ENCODE data around the gene PTPN5.

Gene PTPN5

DNA sequence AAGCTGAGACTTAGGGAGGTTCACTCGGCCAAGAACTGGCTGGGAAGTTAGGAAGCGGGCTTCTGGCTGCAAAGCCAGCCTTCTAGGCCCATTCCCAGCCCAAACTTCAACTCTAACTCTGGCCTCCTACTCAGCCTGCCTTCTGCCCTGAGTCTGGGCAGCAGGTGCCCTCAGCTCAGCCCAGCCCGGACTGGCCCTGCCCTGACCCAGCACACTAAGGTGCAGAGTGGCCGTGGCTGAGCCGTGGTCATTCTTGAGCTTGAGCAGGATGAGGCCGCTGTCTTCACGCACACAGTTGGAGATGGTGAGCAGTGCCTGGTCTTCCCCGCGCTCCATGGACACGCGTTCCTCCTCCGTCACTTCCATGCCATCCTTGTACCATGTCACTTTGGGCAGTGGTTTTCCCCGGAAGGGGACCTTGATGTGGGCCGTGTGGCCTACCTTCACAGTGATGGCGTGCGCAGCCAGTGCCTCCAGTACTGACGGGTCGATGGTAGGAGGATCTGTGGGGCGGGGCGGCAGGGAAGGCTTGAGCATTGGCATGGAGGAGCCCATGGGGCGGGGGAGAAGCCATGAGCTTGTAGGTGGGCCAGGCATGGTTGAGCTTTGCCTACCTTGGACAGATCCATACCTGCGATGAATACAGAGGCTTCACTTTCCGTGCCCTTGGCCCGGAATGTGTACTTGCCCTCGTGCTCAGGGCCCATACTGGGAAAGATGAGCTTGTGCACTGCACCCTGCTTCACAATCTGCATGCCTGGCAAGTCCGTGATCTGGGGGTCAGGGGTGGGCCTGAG is 77.8 kb downstream of the PTPN5 start:
- DNase-seq (ENCODE audit: low read depth in 3 of 3, low spot score in 1 of 3), result no peak

DNA sequence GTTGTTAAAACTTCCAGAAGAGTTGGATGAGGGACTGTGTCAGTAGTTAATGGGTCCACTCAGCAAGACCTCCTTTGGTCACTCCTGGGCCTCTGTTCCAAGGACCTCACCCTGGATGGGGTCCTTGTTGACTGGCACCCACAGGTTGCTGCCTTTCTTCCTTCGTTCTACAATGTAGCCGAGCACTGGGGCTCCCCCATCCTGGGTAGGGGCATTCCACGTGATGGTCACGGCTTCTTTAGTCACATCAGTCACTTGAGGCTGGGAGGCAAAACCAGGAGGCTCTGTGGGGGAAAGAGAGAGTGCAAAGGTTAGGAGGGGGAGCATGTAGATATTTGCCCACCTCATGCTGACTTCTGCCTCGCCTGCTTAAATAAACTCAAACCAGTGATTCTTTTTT is 81.1 kb downstream of the PTPN5 start:
- no peak for DNase-seq (ENCODE audit: low read depth in 3 of 3, low spot score in 1 of 3)

DNA sequence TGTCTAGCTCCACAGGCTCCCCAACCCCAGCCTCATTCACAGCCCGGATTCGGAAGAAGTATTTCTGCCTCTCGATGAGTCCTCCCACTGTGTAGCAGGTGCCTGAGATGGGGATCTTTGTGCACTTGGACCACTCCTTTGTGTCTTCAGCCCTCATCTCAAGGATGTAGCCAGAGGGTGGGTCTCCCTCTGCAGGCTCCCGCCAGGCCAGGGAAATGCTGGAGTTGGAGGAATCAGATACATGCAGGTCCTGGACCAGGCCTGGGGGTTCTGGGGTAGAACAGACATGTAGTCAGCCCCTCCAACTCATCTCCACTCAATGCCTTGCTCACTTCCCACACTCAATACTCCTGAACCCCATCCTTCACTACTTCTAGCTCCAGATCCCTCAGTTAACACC is 82.2 kb downstream of the PTPN5 start:
- DNase-seq (ENCODE audit: low read depth in 3 of 3, low spot score in 1 of 3), result no peak

DNA sequence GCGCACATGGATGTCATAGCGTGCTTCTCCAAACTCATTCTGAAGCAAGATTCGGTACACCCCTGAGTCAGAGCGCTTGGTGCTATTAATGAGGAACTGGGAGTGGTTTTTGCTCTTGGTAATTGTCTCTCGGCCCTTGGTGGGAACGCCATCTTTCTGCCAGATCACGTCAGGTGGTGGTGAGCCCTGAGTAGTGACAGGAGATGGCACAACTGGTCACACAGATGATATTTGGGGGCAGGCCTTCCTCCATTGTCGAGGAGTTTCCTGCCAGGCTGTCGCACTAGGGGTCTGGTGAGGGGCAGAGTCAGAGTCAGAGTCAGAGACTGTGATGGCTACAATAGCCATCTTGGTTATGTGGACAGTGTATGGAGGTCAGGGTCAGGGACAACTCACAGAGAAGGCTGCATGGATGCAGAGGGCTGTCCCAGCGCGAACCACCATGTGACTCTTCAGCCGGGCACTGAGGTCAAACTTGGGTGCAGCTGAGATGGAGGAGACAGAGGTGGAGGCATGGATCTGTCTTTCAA is 83.7 kb downstream of the PTPN5 start:
- no peak for DNase-seq (ENCODE audit: low read depth in 3 of 3, low spot score in 1 of 3)

DNA sequence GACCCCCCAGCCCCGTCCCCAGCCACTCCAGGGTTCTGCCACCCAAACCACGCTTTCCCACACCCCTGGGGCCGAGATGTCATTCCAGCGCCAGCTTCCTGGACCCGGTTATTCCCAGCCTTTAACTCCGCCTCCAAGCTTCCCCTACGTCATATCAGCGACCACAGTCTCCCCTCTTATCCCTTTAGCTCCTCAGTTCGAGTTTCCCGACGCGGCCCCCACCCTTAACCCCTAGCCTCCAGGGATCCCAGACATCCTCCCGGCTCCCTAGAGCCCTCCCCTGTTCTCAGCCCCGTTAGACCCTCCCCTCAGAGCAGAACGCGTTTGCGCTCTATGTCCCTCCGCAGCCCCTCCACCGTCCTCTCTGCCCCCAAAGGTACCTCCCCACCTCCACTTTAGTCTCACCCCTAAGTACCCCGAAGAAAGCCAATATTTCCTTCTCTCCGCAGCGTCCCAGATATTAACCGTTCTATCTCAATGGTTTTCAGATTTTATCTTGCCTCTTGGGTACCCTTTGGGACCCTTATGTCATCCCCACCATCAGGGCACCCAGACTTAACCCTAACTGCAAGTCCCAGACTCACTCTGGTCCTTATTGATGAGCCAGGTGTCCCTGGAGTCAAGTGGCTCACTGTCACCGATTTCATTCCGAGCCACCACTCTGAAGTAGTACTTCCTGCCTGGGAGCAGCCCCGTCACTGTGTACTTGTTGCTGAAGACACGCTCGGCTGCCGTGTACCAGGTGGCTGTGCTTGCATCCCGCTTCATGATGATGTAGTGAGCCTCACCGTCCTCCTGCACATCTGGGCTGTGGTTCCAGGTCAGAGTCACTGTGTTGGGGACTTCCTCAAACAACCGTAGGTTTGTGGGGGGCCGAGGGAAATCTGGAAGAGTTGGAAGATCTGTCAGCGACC is 85.0 kb downstream of the PTPN5 start:
- DNase-seq (ENCODE audit: low read depth in 3 of 3, low spot score in 1 of 3), result no peak

DNA sequence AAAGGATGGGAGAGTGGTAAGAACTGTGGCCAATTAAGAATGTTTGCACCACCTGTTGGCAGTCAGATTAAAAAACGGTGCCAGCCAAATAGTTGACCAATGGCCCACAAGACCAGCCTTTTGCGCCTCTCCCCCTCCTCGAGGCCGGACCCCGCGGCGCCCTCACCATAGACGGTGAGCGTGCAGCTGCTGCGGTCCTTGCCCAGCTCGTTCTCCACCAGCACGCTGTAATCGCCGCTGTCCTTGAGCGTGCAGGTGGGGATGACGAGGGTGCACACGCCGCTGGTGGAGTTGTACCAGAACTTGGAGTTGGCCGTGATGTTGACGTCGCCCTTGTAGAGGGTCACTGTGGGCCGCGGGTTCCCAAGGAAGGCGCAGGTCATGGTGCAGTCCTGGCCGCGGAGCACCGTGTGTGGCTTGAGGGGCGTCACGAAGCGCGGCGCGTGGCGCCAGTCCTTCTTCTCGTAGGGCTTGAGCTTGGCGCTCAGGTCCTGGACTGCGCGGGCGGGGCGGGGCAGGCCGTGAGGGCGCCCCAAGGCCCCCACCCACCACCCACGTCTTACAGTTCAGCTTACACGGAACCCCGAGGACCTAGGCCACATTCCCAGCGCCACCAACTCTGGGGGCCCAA is 85.8 kb downstream of the PTPN5 start:
- no peak for DNase-seq (ENCODE audit: low read depth in 3 of 3, low spot score in 1 of 3)

DNA sequence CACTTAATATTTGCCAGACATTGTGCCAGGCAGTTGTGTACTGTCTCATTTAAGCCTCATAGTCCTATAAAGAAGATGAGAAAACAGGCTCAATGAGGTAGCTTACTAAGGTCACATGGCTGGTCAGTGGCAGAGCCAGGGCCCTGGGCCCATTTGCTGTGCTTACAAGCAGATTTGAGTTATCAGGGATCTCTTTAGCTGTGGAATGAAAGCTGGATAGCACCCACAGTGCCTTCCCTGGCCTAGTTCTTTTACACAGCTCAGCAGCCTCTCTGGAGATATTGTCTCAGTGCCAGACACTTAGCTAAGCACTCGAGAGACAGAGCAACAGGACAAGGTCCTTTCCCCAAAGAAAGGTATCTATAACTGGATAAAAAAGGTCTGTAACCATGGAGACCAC is 86.9 kb downstream of the PTPN5 start:
- DNase-seq (ENCODE audit: low read depth in 3 of 3, low spot score in 1 of 3), result no peak

DNA sequence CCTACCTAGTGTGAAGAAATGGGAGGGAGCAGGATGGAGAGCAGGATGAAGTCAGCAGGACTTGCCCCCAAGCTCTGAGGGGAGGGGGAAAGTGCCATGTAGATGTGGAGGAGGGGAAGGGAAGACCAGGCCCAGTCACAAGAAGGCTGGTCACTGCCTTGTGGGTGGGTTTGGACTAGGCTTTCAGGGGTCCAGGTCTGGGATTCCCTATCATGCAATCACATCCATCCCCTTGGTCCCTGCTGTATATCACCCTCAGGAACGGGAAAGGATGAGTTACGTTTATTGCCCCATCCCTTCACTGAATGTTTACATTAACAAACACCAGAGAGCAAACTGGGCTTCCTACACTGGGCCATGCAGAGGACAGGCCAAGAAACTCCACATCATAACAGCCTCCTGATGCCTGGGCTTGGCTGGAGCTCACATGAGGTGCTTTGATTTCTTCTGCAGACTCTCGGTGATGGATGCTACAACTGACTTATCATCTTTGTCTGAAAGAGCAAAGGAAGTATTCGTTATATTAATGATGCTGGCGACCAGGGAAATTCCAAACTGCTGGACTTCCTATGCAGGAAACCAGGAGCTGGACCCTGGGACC is 87.5 kb downstream of the PTPN5 start:
- no peak for DNase-seq (ENCODE audit: low read depth in 3 of 3, low spot score in 1 of 3)

DNA sequence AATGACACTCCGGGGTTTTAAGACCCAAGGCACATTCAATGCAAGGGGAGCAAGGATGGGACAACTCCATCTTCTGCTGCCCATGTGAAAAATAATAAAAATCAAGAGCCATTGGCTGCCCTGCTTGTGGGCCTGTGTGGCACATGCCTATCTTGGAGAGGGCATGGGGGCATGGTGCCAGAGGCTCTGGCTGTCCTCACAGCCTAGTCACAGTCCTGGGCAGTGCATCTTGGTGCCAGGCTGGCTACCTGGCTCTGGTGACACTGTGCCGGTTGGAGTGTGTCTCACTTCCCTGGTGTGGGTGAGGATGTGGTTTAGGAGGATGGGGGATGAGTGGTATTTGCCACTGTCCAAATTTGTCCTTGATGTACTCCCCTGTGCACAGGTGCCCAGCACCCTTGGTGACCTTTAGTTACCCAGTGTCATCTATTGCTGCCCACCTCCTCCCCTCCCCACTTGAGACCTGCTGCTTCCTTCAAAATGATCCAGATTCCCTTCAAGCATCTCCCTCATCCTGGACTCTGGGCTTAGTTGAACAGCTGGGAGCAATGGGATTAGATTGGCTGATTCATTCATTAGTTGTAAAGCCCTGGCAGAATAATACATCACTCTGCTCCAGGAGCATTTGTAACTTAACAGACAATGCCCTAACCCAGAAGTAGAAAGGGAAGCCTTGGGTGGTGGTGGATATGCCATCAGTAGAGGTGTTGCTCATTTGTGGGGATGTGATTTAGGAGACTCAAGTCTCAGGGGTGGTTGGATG is 88.4 kb downstream of the PTPN5 start:
- DNase-seq (ENCODE audit: low read depth in 3 of 3, low spot score in 1 of 3), result no peak

DNA sequence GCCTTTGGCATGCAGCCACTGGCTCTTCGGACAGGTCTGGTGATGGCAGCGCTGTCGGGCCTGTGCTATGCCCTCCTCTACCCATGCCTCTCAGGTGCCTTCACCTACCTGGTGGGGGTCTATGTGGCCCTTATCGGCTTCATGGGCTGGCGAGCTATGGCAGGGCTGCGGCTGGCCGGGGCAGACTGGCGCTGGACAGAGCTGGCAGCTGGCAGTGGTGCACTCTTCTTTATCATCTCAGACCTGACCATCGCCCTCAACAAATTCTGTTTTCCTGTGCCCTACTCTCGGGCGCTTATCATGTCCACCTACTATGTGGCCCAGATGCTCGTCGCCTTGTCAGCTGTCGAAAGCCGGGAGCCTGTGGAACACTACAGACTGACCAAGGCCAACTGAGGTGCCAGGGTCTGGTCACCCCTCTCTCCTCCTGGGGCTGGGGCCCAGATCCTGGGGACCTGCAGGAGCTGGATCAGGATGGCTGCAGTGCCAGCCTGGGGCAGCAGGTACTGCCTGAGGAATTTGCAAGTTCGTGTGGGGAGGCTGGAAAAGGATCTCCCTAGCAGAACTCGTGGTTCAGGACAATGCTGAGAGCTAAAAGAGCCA is 89.9 kb downstream of the PTPN5 start:
- no peak for DNase-seq (ENCODE audit: low read depth in 3 of 3, low spot score in 1 of 3)

DNA sequence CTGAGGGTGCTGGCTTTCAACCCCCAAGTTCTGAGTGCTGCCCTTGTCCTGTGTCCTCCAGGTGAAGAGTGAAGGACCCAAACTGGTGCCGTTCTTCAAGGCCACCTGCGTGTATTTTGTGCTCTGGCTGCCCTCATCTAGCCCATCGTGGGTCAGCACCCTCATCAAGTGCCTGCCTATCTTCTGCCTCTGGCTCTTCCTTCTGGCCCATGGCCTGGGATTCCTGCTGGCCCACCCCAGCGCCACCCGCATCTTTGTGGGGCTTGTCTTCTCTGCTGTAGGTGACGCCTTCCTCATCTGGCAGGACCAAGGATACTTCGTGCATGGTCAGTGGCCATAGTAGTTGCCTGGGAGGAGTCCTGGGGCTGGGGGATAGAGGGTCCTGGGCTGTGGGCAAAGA is 90.7 kb downstream of the PTPN5 start:
- DNase-seq (ENCODE audit: low read depth in 3 of 3, low spot score in 1 of 3), result no peak

DNA sequence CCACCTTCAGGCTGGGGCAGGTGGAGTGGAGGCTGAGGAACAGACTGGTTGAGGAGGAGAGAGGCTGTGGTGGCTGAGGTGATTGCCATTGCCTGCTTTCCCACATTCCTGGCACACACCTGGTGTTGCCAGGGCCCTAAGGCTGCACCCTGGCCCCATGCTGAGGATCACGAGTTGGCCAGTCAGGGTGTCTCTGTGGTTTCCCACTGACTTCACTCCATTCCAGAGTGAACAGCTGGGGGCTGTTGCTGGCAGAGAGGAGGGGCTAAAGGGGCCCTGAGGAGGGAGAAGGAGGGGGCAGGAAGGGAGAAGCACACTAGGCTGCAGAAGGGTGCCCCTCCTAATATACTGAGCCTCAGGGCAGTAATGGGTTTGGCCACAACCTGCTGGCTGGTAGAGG is 91.2 kb downstream of the PTPN5 start:
- DNase-seq (ENCODE audit: low read depth in 3 of 3, low spot score in 1 of 3), result no peak

DNA sequence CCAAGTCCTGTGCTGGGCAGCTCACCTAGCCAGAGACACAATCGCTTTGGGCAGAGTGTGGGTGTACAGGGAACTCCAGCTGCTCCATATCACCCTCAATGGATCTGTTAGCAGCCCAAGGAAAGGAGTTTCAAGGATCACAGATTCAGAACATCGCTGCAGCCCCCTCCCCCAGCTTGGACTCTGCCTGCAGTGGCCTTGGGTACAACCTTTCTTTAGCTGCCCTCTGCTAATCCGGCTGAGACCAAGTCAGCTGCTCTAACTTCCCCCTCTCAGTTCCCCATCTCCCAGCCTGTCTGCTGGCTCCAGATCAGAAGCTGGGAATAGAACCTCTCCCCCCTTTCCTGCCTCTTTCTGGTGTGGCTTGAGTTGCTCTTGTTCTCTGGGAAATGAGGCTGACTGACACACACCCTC is 91.7 kb downstream of the PTPN5 start:
- DNase-seq (ENCODE audit: low read depth in 3 of 3, low spot score in 1 of 3), result no peak

DNA sequence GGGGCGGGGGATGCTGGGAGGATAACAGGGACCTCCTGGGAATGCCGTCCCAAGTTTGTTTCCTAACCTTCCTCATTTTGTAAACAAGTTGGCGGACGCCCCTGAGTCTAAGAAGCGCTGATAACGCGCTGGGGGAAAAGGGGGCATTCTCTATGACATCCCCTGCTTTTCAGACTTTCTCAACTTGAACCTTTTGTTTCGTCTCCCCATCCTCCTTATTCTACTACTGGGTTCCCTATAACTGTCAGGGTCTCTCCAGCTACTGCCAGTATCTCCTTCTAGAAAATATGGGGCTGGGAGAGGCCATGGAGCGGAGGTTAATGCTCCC is 92.4 kb downstream of the PTPN5 start:
- DNase-seq (ENCODE audit: low read depth in 3 of 3, low spot score in 1 of 3), result no peak

DNA sequence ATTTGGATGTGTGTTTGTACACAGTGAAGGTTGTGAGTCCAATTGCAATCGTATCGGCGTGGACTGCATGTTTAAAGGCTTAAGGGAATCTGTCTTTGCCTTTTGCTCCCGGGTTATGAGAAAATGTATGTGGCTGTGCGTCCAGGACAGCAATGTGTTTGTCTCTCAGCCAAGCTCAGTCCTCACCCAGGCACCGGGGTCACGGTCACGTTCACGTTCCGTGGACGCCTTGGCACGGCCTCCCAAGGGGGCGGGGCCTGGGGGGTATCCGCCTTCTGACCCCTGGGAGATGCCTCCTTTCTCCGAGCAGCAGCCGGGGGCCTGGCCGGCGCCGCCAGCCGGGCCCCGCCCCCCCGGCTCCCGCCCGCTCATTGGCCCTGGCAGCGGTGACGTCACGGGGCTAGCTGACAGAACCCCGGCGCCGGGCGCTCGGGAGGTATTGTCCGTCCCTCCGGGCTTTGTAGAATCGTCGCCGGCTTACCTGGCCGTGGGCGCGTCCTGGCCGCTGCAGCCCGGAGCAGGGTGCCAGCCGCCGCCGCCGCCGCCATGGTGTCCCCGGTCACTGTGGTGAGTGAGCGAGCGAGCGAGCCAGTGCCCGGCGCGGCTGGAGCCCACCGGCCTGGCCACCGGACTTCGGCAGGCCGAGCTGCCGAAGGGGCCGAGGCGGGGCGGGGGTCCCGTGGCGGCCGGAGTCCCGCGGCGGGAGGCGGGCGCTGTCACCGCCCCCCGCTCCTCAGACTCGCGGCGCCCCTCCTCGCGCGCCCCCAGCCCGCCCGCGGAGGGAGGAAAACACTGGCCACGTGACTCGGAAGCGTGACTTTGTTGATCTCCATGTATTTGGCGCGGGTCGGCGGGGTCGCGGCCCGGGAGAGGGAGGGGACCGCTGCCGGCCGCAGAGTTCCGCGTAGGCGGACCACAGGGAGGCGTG is 93.0 kb downstream of the PTPN5 start, which contains the start of gene TMEM86A:
Gene TMEM86A (plus strand): TSS at position 439 of the 928 bp plus-strand sequence. CDS start 108 bp downstream, at position 547.
- DNase-seq (ENCODE audit: low read depth in 3 of 3, low spot score in 1 of 3), result peak; percentile 79 to 84 (median 81)

DNA sequence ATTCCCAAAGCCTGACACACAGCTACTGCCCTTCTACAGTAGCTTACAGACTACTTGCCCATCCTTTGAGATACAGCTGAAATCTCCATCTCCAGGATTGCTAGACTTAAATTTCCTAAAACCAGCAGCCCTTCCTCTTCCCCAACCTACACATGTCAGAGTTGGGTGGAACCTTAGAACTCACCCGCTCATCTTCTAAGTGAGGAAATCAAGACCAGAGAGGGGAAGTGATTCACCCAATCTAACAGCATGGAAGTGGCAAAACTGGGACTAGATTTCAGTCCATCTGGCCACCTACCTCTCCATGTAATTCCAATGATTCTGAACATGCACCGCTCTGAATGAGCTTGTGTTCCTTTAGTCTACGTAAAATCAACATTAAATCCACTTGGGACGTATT is 94.0 kb downstream of the PTPN5 start:
- no peak for DNase-seq (ENCODE audit: low read depth in 3 of 3, low spot score in 1 of 3)

DNA sequence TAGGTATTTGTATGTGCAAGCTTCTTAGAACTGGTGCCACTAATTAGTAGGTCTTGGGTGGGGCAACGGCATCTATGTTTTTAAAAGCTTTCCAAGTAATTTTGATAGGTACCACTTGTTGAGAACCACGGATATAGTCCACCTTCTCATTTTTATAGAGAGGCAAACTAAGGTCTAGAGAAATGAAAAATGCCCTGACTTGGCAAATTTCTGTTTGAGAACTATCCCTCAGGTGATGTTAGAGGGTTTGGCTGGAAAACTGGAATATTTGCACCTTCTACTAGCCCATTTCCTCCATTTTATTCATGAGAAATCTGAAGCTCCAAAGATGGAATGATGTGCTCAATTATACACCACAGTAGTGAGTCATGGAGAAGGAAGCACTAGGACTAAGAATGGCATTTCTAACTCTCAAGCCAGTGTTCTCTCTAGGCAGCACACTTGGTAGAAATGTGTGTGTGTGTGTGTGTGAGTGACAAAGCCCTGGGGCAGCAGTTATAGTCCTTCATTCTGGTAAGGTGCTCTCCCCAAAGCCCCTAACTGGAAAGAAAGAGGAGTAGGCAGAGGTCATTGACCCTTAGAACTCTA is 94.9 kb downstream of the PTPN5 start:
- no peak for DNase-seq (ENCODE audit: low read depth in 3 of 3, low spot score in 1 of 3)

DNA sequence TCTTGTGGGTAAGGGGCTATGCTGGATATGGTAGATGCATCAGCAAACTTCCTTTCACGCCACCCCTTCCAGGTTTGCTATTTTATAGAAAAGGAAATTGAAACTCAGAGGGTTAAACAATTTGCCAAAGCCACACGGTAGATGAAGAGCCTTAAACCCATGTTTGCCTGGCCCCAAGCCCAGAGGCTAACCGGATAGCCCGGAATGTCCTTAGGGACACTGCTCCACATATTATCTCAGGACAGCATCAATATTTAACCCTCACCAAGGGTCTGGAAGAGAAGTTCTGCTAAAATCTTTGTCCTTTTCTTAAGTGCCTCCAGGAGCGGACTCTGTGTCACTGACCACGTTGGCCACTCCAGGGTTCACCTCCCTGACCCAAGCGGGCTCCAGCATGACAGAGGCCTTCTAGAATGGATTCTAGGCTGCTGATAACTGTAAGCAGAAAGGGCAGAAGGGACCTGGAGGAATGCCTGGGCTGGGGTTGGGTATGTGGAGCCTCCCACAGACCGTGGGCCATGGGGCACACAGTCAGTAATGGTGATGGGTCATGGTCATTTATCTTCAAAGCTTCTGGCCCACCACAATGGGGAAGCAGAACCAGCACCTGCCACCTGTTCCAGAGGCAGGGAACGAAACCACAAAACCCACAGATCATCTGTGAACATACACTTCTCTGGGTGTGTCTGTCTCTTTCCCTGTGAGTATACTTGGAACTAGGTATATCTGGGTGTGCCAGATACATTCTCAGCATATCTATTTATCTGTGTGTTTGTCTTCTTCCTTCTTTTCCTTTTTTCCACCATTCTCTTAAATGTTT is 98.4 kb downstream of the PTPN5 start:
- no peak for DNase-seq (ENCODE audit: low read depth in 3 of 3, low spot score in 1 of 3)
